ENCODE data around the gene CNOT6. TPM values are rescaled to one million over a fixed set of nuclear protein-coding genes. Genes with fewer than 3 reads are reported as not detected.

The CNOT6 gene
- total and polyA plus RNA-seq, 4 donors, result 1.4 to 25.0 (median 4.2) TPM

DNA sequence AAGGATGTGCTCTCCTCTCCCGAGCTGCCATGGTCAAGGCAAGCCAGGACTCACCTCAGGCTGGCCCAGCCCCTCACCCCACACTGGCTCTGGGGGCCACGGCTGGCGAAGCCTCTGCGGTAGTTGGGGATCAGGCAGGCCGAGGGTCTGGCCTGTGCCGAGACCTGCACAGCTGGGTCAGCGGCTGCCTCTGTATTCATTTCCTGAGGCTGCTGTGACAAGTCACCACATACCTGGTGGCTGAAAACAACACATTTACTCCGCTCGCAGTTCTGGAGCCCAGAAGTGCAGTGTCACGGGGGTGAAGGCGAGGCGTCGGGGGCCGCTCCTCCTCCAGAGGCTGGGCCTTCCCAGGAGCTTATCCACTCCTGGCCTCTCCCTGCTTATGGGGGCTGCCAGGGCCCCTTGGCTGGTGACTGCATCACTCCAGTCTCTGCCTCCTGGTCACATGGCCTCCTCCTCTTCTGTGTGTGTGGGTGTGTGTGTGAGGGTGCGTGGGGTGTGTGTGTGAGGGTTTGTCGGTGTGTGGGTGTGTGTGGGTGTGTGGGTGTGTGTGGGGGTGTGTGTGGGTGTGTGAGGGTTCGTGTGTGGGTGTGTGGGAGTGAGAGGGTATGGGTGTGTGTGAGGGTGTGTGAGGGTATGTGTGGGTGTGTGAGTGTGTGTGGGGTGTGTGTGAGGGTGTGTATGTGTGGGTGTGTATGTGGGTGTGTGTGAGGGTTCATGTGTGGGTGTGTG, 100.3 kb downstream of the CNOT6 start:
- no peak for TF ChIP-seq GABPA (IDR thresholded peaks at IDR 0.05 in 1 of 2, conservative IDR thresholded peaks at IDR 0.05 in 1 of 2)
- TF ChIP-seq RXRA (IDR thresholded peaks at IDR 0.05), result no peak
- TF ChIP-seq, protein P1, sequence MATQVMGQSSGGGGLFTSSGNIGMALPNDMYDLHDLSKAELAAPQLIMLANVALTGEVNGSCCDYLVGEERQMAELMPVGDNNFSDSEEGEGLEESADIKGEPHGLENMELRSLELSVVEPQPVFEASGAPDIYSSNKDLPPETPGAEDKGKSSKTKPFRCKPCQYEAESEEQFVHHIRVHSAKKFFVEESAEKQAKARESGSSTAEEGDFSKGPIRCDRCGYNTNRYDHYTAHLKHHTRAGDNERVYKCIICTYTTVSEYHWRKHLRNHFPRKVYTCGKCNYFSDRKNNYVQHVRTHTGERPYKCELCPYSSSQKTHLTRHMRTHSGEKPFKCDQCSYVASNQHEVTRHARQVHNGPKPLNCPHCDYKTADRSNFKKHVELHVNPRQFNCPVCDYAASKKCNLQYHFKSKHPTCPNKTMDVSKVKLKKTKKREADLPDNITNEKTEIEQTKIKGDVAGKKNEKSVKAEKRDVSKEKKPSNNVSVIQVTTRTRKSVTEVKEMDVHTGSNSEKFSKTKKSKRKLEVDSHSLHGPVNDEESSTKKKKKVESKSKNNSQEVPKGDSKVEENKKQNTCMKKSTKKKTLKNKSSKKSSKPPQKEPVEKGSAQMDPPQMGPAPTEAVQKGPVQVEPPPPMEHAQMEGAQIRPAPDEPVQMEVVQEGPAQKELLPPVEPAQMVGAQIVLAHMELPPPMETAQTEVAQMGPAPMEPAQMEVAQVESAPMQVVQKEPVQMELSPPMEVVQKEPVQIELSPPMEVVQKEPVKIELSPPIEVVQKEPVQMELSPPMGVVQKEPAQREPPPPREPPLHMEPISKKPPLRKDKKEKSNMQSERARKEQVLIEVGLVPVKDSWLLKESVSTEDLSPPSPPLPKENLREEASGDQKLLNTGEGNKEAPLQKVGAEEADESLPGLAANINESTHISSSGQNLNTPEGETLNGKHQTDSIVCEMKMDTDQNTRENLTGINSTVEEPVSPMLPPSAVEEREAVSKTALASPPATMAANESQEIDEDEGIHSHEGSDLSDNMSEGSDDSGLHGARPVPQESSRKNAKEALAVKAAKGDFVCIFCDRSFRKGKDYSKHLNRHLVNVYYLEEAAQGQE (IDR thresholded peaks at IDR 0.05), result no peak
- TF ChIP-seq FOXA1 (IDR thresholded peaks at IDR 0.05), result no peak
- TF ChIP-seq YY1 (IDR thresholded peaks at IDR 0.05), result no peak
- TF ChIP-seq, protein P2, sequence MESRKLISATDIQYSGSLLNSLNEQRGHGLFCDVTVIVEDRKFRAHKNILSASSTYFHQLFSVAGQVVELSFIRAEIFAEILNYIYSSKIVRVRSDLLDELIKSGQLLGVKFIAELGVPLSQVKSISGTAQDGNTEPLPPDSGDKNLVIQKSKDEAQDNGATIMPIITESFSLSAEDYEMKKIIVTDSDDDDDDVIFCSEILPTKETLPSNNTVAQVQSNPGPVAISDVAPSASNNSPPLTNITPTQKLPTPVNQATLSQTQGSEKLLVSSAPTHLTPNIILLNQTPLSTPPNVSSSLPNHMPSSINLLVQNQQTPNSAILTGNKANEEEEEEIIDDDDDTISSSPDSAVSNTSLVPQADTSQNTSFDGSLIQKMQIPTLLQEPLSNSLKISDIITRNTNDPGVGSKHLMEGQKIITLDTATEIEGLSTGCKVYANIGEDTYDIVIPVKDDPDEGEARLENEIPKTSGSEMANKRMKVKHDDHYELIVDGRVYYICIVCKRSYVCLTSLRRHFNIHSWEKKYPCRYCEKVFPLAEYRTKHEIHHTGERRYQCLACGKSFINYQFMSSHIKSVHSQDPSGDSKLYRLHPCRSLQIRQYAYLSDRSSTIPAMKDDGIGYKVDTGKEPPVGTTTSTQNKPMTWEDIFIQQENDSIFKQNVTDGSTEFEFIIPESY (IDR thresholded peaks at IDR 0.05), result no peak
- TF ChIP-seq RAD21 (IDR thresholded peaks at IDR 0.05), result no peak
- TF ChIP-seq NR2F2 (IDR thresholded peaks at IDR 0.05), result no peak
- TF ChIP-seq SP1 (IDR thresholded peaks at IDR 0.05), result no peak
- TF ChIP-seq, protein P3, sequence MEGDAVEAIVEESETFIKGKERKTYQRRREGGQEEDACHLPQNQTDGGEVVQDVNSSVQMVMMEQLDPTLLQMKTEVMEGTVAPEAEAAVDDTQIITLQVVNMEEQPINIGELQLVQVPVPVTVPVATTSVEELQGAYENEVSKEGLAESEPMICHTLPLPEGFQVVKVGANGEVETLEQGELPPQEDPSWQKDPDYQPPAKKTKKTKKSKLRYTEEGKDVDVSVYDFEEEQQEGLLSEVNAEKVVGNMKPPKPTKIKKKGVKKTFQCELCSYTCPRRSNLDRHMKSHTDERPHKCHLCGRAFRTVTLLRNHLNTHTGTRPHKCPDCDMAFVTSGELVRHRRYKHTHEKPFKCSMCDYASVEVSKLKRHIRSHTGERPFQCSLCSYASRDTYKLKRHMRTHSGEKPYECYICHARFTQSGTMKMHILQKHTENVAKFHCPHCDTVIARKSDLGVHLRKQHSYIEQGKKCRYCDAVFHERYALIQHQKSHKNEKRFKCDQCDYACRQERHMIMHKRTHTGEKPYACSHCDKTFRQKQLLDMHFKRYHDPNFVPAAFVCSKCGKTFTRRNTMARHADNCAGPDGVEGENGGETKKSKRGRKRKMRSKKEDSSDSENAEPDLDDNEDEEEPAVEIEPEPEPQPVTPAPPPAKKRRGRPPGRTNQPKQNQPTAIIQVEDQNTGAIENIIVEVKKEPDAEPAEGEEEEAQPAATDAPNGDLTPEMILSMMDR (IDR thresholded peaks at IDR 0.05; ENCODE audit: low read depth, low read length, missing input control), result no peak
- TF ChIP-seq EGR1 (IDR thresholded peaks at IDR 0.05; ENCODE audit: low read depth in 2 of 2), result no peak
- TF ChIP-seq JUND (IDR thresholded peaks at IDR 0.05), result no peak
- no peak for TF ChIP-seq HNF4G (IDR thresholded peaks at IDR 0.05)
- no peak for TF ChIP-seq HNF4A (conservative IDR thresholded peaks at IDR 0.05)
- TF ChIP-seq, protein P4, sequence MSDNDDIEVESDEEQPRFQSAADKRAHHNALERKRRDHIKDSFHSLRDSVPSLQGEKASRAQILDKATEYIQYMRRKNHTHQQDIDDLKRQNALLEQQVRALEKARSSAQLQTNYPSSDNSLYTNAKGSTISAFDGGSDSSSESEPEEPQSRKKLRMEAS (IDR thresholded peaks at IDR 0.05), result no peak
- no peak for TF ChIP-seq FOXA2 (IDR thresholded peaks at IDR 0.05)
- TF ChIP-seq, protein P5, sequence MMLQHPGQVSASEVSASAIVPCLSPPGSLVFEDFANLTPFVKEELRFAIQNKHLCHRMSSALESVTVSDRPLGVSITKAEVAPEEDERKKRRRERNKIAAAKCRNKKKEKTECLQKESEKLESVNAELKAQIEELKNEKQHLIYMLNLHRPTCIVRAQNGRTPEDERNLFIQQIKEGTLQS (IDR thresholded peaks at IDR 0.05), result no peak
- TF ChIP-seq TAF1 (conservative IDR thresholded peaks at IDR 0.05), result no peak
- WGBS, result 87% methylated on average over 17 of the region's 17 CpGs
- Histone ChIP-seq H3K4me1 (ENCODE audit: control insufficient read depth in 4 of 4, insufficient read depth in 4 of 4, low read length in 3 of 4) (peaks cover 5 to 27% (median 17%) of the 10 kb centered on the region in 4 donors), H3K9me3 (ENCODE audit: control insufficient read depth in 4 of 4, low read length in 3 of 4) (no peaks in the 10 kb centered on the region), H3K27me3 (ENCODE audit: control insufficient read depth in 4 of 4, insufficient read depth in 4 of 4, low read length in 3 of 4) (peaks cover 0 to 8% (median 0%) of the 10 kb centered on the region in 4 donors), H3K9ac (ENCODE audit: low read depth in 1 of 2, low read length in 2 of 2) (no peak overlapping the region), H3K36me3 (ENCODE audit: control insufficient read depth in 4 of 4, insufficient read depth in 3 of 4, low read depth in 1 of 4, low read length in 3 of 4) (no peaks in the 10 kb centered on the region), H3K27ac (ENCODE audit: low read depth in 1 of 2, low read length in 2 of 2) (no peak overlapping the region), H3K4me3 (ENCODE audit: low read depth in 1 of 3, low read length in 3 of 3) (no peak overlapping the region)
- DNase-seq (ENCODE audit: low spot score), result no peak
